Measurements from ENCODE around the gene ZNF496. TPM values are rescaled to one million over a fixed set of nuclear protein-coding genes. Genes with fewer than 3 reads are reported as not detected.

ZNF496 gene
- total RNA-seq, 1 donor from 2014 or later: 30.3 TPM

DNA sequence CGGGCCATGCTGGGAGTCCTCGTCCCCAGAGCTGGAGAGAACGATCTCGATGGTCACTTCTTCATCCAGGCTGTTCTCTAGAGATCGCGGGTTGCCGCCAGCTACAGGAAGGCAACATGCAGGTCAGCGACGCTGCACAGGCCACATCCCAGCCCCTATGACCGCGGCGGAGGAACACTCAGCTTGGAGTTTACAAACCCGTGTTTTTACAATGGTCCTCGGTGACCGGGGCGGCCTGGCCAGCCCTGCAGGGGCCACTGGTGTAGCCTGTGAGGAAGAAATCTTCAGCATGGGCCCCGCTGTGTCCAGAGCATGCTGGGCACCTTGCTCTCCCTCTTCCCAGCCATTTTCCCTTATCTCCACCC, 30.5 kb downstream of the ZNF496 start:
- H3K4me1 ChIP-seq (ENCODE audit: insufficient read depth, low read length): no peaks in the 10 kb centered on the region
- Mint-ChIP-seq H3K4me3 (ENCODE audit: unreplicated experiment) (no peak overlapping the region), H3K36me3 (ENCODE audit: low read depth, unreplicated experiment) (peaks cover 38% of the 10 kb centered on the region), H3K9me3 (ENCODE audit: unreplicated experiment) (no peaks in the 10 kb centered on the region), H3K27ac (ENCODE audit: unreplicated experiment) (no peak overlapping the region), H3K27me3 (ENCODE audit: low read depth, unreplicated experiment) (no peaks in the 10 kb centered on the region), H3K4me1 (ENCODE audit: low read depth, unreplicated experiment) (peaks cover 18% of the 10 kb centered on the region)
- TF ChIP-seq, protein P1, sequence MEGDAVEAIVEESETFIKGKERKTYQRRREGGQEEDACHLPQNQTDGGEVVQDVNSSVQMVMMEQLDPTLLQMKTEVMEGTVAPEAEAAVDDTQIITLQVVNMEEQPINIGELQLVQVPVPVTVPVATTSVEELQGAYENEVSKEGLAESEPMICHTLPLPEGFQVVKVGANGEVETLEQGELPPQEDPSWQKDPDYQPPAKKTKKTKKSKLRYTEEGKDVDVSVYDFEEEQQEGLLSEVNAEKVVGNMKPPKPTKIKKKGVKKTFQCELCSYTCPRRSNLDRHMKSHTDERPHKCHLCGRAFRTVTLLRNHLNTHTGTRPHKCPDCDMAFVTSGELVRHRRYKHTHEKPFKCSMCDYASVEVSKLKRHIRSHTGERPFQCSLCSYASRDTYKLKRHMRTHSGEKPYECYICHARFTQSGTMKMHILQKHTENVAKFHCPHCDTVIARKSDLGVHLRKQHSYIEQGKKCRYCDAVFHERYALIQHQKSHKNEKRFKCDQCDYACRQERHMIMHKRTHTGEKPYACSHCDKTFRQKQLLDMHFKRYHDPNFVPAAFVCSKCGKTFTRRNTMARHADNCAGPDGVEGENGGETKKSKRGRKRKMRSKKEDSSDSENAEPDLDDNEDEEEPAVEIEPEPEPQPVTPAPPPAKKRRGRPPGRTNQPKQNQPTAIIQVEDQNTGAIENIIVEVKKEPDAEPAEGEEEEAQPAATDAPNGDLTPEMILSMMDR (IDR thresholded peaks at IDR 0.05; ENCODE audit: insufficient read depth, low read depth, low read length): no peak
- no peak for TF ChIP-seq EZH2 (IDR thresholded peaks at IDR 0.05; ENCODE audit: insufficient read depth, low read length)
- no peaks in the 10 kb centered on the region for H4K20me1 ChIP-seq (ENCODE audit: insufficient read depth, low read length)
- FAIRE-seq: no peak
- no peak overlapping the region for H3K4me2 ChIP-seq (ENCODE audit: low read length)
- H3K27ac ChIP-seq (ENCODE audit: low read depth, low read length): no peak overlapping the region
- H3K9ac ChIP-seq (ENCODE audit: low read length): no peak overlapping the region
- no peaks in the 10 kb centered on the region for H3K79me2 ChIP-seq (ENCODE audit: insufficient read depth, low read length)
- no peaks in the 10 kb centered on the region for H3K27me3 ChIP-seq (ENCODE audit: insufficient read depth, low read length)
- peaks cover 28% of the 10 kb centered on the region for H3K36me3 ChIP-seq (ENCODE audit: insufficient read depth, low read length)
- no peak overlapping the region for H3K4me3 ChIP-seq (ENCODE audit: insufficient read depth, low read depth, low read length)
- DNase-seq (ENCODE audit: low read depth): no peak
- H2AFZ ChIP-seq (ENCODE audit: low read depth, low read length): no peak overlapping the region
- H3K9me3 ChIP-seq (ENCODE audit: insufficient read depth, low read depth, low read length): peaks cover 8% of the 10 kb centered on the region

DNA sequence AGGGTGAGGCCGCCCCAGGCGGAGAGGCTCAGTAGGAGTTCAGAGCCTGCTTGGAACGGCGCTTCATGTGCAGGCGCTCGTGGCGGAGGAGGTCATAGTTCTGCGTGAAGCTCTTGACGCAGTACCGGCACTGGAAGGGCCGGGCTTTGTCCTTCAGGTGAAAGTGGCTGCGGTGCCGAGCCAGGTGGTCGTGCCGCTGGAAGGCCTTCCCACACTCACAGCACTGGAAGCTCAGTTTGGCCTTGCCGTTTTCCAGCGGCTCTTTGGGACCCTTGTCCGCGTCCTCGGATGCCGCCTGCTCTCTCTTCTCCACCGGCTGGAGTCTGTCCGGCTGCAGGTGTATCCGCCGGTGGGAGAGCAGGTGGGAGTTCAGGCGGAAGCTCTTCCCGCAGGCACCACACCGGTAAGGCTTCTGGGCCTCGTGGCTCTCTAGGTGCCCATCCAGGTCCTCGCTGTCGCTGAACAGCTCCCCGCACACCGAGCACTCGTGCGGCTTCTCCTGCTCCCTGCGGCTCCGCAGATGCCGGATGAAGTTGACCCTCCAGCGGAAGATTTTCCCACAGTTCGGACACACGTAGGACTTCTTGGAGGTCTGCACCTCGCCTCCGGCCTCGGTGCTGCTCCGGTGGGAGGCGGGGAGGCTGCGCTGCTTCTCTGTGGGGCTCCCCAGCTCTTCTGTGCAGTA, 31.0 kb downstream of the ZNF496 start:
- Histone ChIP-seq H2AFZ (ENCODE audit: low read depth, low read length) (no peak overlapping the region), H3K4me3 (ENCODE audit: insufficient read depth, low read depth, low read length) (no peak overlapping the region), H3K27me3 (ENCODE audit: insufficient read depth, low read length) (no peaks in the 10 kb centered on the region), H3K36me3 (ENCODE audit: insufficient read depth, low read length) (peaks cover 28% of the 10 kb centered on the region), H4K20me1 (ENCODE audit: insufficient read depth, low read length) (no peaks in the 10 kb centered on the region), H3K9me3 (ENCODE audit: insufficient read depth, low read depth, low read length) (peaks cover 8% of the 10 kb centered on the region), H3K79me2 (ENCODE audit: insufficient read depth, low read length) (no peaks in the 10 kb centered on the region), H3K27ac (ENCODE audit: low read depth, low read length) (no peak overlapping the region), H3K4me2 (ENCODE audit: low read length) (no peak overlapping the region), H3K9ac (ENCODE audit: low read length) (no peak overlapping the region), H3K4me1 (ENCODE audit: insufficient read depth, low read length) (no peaks in the 10 kb centered on the region)
- Mint-ChIP-seq H3K27ac (ENCODE audit: unreplicated experiment) (no peak overlapping the region), H3K9me3 (ENCODE audit: unreplicated experiment) (no peaks in the 10 kb centered on the region), H3K36me3 (ENCODE audit: low read depth, unreplicated experiment) (peaks cover 36% of the 10 kb centered on the region), H3K4me3 (ENCODE audit: unreplicated experiment) (no peak overlapping the region), H3K4me1 (ENCODE audit: low read depth, unreplicated experiment) (peaks cover 18% of the 10 kb centered on the region), H3K27me3 (ENCODE audit: low read depth, unreplicated experiment) (no peaks in the 10 kb centered on the region)
- no peak for TF ChIP-seq EZH2 (IDR thresholded peaks at IDR 0.05; ENCODE audit: insufficient read depth, low read length)
- TF ChIP-seq, protein P1 (IDR thresholded peaks at IDR 0.05; ENCODE audit: insufficient read depth, low read depth, low read length): no peak
- DNase-seq (ENCODE audit: low read depth) (no peak), FAIRE-seq (no peak)

DNA sequence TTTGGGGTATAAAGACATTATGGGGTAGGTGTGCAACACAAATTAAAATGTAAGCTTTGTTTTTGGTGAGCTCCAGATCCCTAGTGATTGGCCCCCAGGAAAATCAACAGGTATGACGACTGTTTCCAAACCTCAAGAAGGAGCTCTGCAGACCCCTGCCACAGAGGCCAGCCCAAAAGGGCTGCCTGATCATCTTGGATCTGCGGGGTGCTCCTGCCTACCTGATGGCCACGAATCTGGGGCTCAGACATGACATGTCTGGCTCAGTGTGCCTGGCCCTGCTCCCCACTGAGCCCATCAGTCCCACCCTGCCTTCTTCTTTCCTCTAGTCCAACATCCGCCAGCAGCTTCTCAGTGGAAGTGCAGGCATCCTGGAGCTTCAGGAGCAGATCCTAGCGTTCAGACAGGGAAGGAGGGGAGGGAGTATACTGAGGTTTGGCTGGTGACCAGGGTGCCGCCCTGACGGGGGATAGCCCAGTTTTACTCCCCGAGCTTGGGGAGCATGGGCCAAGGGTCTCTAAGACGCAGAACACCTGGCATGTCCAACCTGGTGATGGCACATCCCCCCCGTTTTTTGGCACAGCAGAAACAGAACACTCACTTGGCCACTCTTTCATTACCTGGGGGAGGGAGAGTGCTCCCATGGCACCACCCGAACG, 31.8 kb downstream of the ZNF496 start:
- H3K4me3 ChIP-seq (ENCODE audit: insufficient read depth, low read depth, low read length): no peak overlapping the region
- no peak overlapping the region for H2AFZ ChIP-seq (ENCODE audit: low read depth, low read length)
- no peaks in the 10 kb centered on the region for H3K27me3 ChIP-seq (ENCODE audit: insufficient read depth, low read length)
- TF ChIP-seq, protein P1 (IDR thresholded peaks at IDR 0.05; ENCODE audit: insufficient read depth, low read depth, low read length): no peak
- TF ChIP-seq EZH2 (IDR thresholded peaks at IDR 0.05; ENCODE audit: insufficient read depth, low read length): no peak
- FAIRE-seq (no peak), DNase-seq (ENCODE audit: low read depth) (no peak)
- H3K36me3 Mint-ChIP-seq (ENCODE audit: low read depth, unreplicated experiment): peaks cover 35% of the 10 kb centered on the region
- H3K9me3 ChIP-seq (ENCODE audit: insufficient read depth, low read depth, low read length): peaks cover 8% of the 10 kb centered on the region
- no peaks in the 10 kb centered on the region for H3K79me2 ChIP-seq (ENCODE audit: insufficient read depth, low read length)
- peaks cover 25% of the 10 kb centered on the region for H3K4me1 Mint-ChIP-seq (ENCODE audit: low read depth, unreplicated experiment)
- no peaks in the 10 kb centered on the region for H4K20me1 ChIP-seq (ENCODE audit: insufficient read depth, low read length)
- H3K9me3 Mint-ChIP-seq (ENCODE audit: unreplicated experiment): no peaks in the 10 kb centered on the region
- H3K4me2 ChIP-seq (ENCODE audit: low read length): no peak overlapping the region
- no peak overlapping the region for H3K27ac ChIP-seq (ENCODE audit: low read depth, low read length)
- H3K4me3 Mint-ChIP-seq (ENCODE audit: unreplicated experiment): no peak overlapping the region
- H3K36me3 ChIP-seq (ENCODE audit: insufficient read depth, low read length): peaks cover 24% of the 10 kb centered on the region
- no peaks in the 10 kb centered on the region for H3K27me3 Mint-ChIP-seq (ENCODE audit: low read depth, unreplicated experiment)
- no peak overlapping the region for H3K27ac Mint-ChIP-seq (ENCODE audit: unreplicated experiment)
- H3K4me1 ChIP-seq (ENCODE audit: insufficient read depth, low read length): peaks cover 7% of the 10 kb centered on the region
- H3K9ac ChIP-seq (ENCODE audit: low read length): no peak overlapping the region
